Loucy (cell line): ENCODE results near the gene ARIH2.

ENCODE experiments used
- EZH2phosphoT487 ChIP-seq: fragments of 200-600 bp; IDR thresholded peaks from 2 replicates; pipeline ENCODE4 v1.6.1; 2018; ENCODE audit warnings: antibody characterized with exemption, mild to moderate bottlenecking, moderate library complexity, borderline replicate concordance
- TF ChIP-seq, protein P1 (sequence below): fragments of 200-600 bp; sonication (generic); conservative IDR thresholded peaks from 2 replicates; pipeline ENCODE4 v1.5.1; 2014; ENCODE audit warnings: mild to moderate bottlenecking, antibody characterized with exemption, low read length

DNA sequence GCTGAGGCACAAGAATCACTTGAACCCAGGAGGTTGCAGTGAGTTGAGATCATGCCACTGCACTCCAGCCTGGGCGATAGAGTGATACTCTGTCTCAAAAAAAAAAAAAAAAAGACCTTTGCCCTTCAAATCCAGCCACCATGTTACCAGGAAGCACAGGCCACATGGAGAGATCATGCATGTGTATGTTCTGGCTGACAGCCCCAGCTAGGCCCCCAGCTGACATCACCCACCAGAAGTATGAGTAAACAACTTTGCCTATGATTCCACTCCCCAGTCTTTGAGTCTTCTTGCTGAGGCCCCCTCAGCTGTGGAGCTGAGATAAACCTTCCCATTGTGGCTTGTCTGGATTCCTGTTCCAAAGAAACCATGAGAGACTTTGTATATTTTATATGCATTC, 3.3 kb upstream of the ARIH2 start:
- TF ChIP-seq, protein P1, sequence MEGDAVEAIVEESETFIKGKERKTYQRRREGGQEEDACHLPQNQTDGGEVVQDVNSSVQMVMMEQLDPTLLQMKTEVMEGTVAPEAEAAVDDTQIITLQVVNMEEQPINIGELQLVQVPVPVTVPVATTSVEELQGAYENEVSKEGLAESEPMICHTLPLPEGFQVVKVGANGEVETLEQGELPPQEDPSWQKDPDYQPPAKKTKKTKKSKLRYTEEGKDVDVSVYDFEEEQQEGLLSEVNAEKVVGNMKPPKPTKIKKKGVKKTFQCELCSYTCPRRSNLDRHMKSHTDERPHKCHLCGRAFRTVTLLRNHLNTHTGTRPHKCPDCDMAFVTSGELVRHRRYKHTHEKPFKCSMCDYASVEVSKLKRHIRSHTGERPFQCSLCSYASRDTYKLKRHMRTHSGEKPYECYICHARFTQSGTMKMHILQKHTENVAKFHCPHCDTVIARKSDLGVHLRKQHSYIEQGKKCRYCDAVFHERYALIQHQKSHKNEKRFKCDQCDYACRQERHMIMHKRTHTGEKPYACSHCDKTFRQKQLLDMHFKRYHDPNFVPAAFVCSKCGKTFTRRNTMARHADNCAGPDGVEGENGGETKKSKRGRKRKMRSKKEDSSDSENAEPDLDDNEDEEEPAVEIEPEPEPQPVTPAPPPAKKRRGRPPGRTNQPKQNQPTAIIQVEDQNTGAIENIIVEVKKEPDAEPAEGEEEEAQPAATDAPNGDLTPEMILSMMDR = no peak
- TF ChIP-seq EZH2phosphoT487 = no peak
